ENCODE data around the gene NIT2. TPM values are rescaled to one million over a fixed set of nuclear protein-coding genes. Genes with fewer than 3 reads are reported as not detected.

Gene NIT2
- total and polyA plus RNA-seq, 9 of the 15 experiments (the other 6 are each of a cell fraction or from before 2014, with no cell fraction given): 11.4 to 62.2 (median 22.1) TPM

DNA sequence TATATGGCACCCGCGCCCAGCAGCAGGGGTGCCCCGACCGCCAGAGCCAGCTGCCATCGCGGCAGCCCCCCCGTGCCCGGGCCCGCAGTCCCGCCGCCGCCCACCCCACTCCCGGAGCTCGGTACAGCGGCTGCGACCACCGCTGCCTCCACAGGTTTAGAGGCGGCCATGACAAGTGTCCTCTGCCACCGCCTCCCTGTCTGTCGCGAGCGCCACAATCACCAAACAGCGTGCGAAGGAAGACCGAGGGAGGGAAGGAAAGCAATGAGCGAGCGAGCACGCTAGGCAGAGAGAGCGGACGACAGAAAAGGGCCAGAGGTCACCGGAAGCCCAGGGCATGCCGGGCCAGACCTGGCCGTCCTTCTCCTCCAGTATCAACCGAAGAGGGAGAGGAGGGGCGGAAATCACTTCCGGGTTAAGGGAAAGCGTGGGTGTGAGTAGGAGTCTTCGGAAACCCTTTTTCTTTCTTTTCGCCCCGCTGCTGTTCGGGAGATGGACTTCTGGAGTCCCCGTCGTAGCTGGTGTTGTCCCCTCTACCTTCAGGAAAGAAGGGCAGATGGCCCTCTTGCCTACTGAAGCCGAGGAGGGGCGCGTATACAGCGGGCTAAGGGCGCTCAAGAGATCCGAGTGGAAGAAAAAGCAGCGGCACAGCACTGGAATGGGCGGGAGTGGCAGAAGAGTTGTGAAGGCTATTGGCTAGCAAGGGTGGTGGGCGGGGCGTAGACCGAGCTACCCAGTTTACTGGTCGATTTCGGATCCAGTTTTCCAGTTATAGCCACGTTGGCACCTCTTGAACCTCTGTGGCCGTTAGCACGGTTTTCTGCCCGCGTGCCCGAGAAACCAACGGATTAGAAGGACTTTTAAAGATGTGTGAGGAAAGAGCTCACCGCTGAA lies 66.5 kb downstream of the NIT2 start, which contains the start of the genes LNP1 and TOMM70 (continued):
- TF ChIP-seq, protein P1, sequence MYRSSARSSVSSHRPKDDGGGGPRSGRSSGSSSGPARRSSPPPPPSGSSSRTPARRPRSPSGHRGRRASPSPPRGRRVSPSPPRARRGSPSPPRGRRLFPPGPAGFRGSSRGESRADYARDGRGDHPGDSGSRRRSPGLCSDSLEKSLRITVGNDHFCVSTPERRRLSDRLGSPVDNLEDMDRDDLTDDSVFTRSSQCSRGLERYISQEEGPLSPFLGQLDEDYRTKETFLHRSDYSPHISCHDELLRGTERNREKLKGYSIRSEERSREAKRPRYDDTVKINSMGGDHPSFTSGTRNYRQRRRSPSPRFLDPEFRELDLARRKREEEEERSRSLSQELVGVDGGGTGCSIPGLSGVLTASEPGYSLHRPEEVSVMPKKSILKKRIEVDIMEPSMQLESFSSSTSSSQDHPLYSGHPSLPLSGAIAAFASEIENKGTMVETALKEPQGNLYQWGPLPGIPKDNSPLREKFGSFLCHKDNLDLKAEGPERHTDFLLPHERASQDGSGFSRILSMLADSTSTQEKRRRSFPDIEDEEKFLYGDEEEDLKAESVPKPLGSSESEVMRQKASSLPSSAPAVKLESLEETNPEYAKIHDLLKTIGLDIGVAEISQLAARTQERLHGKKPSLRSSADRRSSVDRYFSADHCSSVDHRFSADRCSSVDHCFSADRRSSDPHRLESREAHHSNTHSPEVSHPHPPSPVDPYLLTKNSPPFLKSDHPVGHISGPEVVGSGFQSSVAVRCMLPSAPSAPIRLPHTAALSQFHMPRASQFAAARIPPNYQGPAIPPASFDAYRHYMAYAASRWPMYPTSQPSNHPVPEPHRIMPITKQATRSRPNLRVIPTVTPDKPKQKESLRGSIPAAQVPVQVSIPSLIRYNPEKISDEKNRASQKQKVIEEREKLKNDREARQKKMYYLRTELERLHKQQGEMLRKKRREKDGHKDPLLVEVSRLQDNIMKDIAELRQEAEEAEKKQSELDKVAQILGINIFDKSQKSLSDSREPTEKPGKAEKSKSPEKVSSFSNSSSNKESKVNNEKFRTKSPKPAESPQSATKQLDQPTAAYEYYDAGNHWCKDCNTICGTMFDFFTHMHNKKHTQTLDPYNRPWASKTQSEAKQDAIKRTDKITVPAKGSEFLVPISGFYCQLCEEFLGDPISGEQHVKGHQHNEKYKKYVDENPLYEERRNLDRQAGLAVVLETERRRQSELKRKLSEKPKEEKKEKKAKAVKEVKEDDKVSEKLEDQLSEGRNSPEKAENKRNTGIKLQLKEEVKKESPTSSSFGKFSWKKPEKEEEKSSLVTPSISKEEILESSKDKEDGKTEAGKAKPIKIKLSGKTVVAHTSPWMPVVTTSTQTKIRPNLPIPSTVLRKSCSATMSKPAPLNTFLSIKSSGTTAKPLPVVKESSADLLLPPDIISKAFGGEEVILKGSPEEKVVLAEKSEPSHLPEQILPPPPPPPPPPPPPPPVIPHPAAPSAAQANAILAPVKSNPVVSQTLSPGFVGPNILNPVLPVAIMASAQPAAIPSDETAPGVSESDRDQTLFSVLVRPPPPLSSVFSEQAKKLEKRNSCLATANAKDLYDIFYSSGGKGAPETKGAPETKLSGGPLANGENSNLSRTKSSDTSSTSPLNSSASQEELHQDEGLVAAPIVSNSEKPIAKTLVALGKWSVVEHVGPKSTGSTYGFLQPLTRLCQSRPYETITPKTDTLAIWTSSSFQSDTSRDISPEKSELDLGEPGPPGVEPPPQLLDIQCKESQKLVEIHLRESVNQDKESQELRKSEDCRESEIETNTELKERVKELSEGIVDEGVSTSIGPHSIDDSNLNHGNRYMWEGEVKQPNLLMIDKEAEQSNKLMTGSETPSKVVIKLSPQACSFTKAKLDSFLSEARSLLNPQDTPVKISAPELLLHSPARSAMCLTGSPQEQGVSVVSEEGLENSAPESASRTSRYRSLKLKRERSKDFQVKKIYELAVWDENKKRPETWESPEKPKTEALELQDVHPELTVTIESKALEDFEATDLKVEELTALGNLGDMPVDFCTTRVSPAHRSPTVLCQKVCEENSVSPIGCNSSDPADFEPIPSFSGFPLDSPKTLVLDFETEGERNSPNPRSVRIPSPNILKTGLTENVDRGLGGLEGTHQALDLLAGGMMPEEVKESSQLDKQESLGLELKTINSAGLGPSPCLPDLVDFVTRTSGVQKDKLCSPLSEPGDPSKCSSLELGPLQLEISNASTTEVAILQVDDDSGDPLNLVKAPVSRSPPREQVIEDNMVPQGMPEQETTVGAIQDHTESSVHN (IDR thresholded peaks at IDR 0.05; ENCODE audit: borderline replicate concordance in 1 of 2, low read depth in 1 of 2): no peak
- TF ChIP-seq KLF1 (tag; IDR thresholded peaks at IDR 0.05) (no peak), SP2 (IDR thresholded peaks at IDR 0.05; ENCODE audit: extremely low read depth, low read depth, low read length, poor library complexity, severe bottlenecking) (no peak), CXXC5 (CRISPR knock-in tag; IDR thresholded peaks at IDR 0.05) (peak; percentile 52; the same call in 1 of the 2 replicates), ILF3 (IDR thresholded peaks at IDR 0.05; ENCODE audit: borderline replicate concordance) (no peak), TAF9B (IDR thresholded peaks at IDR 0.05; ENCODE audit: partially characterized antibody) (peak; percentile 80), SIN3B (IDR thresholded peaks at IDR 0.05; ENCODE audit: low read depth) (peak; percentile 47; the same call in 1 of the 2 replicates), ZSCAN32 (CRISPR knock-in tag; IDR thresholded peaks at IDR 0.05) (no peak), PHF21A (IDR thresholded peaks at IDR 0.05; ENCODE audit: borderline replicate concordance, low read depth) (no peak), PHB2 (IDR thresholded peaks at IDR 0.05; ENCODE audit: low read depth) (no peak), CHD2 (IDR thresholded peaks at IDR 0.05; ENCODE audit: low read depth, low read length) (no peak), MTF1 (CRISPR knock-in tag; IDR thresholded peaks at IDR 0.05; ENCODE audit: borderline replicate concordance) (no peak), POLR2B (IDR thresholded peaks at IDR 0.05; ENCODE audit: low read depth, partially characterized antibody) (peak; percentile 84), TCFL5 (CRISPR knock-in tag; conservative IDR thresholded peaks at IDR 0.05) (no peak)
- TF ChIP-seq, protein P2, sequence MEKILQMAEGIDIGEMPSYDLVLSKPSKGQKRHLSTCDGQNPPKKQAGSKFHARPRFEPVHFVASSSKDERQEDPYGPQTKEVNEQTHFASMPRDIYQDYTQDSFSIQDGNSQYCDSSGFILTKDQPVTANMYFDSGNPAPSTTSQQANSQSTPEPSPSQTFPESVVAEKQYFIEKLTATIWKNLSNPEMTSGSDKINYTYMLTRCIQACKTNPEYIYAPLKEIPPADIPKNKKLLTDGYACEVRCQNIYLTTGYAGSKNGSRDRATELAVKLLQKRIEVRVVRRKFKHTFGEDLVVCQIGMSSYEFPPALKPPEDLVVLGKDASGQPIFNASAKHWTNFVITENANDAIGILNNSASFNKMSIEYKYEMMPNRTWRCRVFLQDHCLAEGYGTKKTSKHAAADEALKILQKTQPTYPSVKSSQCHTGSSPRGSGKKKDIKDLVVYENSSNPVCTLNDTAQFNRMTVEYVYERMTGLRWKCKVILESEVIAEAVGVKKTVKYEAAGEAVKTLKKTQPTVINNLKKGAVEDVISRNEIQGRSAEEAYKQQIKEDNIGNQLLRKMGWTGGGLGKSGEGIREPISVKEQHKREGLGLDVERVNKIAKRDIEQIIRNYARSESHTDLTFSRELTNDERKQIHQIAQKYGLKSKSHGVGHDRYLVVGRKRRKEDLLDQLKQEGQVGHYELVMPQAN (IDR thresholded peaks at IDR 0.05; ENCODE audit: borderline replicate concordance): peak; percentile 96
- TF ChIP-seq, protein P3, sequence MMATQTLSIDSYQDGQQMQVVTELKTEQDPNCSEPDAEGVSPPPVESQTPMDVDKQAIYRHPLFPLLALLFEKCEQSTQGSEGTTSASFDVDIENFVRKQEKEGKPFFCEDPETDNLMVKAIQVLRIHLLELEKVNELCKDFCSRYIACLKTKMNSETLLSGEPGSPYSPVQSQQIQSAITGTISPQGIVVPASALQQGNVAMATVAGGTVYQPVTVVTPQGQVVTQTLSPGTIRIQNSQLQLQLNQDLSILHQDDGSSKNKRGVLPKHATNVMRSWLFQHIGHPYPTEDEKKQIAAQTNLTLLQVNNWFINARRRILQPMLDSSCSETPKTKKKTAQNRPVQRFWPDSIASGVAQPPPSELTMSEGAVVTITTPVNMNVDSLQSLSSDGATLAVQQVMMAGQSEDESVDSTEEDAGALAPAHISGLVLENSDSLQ (IDR thresholded peaks at IDR 0.05): peak; percentile 79
